NCI-H748 (cell line): Measurements from ENCODE around the gene NSF.

Experiments
- DNase-seq: peaks from one replicate; lab custom pipeline; 2025; ENCODE audit not compliant: unreplicated experiment; lab: John Stamatoyannopoulos, UW

NSF gene

GRCh38 chr17:46717999-46718398, 127.5 kb downstream of the NSF start:
- no peak for DNase-seq

GRCh38 chr17:46719891-46720290, 129.4 kb downstream of the NSF start:
- no peak for DNase-seq

GRCh38 chr17:46720408-46720807, 129.9 kb downstream of the NSF start:
- no peak for DNase-seq

GRCh38 chr17:46722662-46723285, 132.3 kb downstream of the NSF start:
- no peak for DNase-seq

- no peak for DNase-seq
Measured at GRCh38 chr17:46726206-46726605, 135.7 kb downstream of the NSF start.

GRCh38 chr17:46727572-46728348, 137.3 kb downstream of the NSF start:
- no peak for DNase-seq

- no peak for DNase-seq
Measured at GRCh38 chr17:46730026-46730425, 139.6 kb downstream of the NSF start.

GRCh38 chr17:46730679-46731078, 140.2 kb downstream of the NSF start:
- no peak for DNase-seq

GRCh38 chr17:46732160-46732559, 141.7 kb downstream of the NSF start:
- DNase-seq, result no peak

- no peak for DNase-seq
Measured at GRCh38 chr17:46732754-46733398, 142.4 kb downstream of the NSF start.

GRCh38 chr17:46733837-46734475, 143.5 kb downstream of the NSF start:
- DNase-seq, result no peak

GRCh38 chr17:46736100-46736499, 145.6 kb downstream of the NSF start:
- no peak for DNase-seq

- no peak for DNase-seq
Measured at GRCh38 chr17:46737326-46737725, 146.9 kb downstream of the NSF start.

GRCh38 chr17:46738544-46738943, 148.1 kb downstream of the NSF start:
- DNase-seq, result no peak

GRCh38 chr17:46739982-46740381, 149.5 kb downstream of the NSF start:
- DNase-seq, result no peak

GRCh38 chr17:46741122-46741730, 150.8 kb downstream of the NSF start:
- no peak for DNase-seq

- no peak for DNase-seq
Measured at GRCh38 chr17:46742565-46743270, 152.2 kb downstream of the NSF start.

GRCh38 chr17:46744441-46744840, 154.0 kb downstream of the NSF start:
- no peak for DNase-seq

GRCh38 chr17:46745376-46745775, 154.9 kb downstream of the NSF start:
- DNase-seq, result no peak

- DNase-seq, result no peak
Measured at GRCh38 chr17:46751425-46751824, 161.0 kb downstream of the NSF start.

GRCh38 chr17:46753776-46754175, 163.3 kb downstream of the NSF start:
- DNase-seq, result no peak
